Spleen (tissue), 7 donors: Measurements from ENCODE around the gene CAPN9.

Source experiments
- POLR2A ChIP-seq, 3 donors: fragments of 450-650 bp; IDR thresholded peaks; one replicate each; pipeline ENCODE4 v1.5.1; 2017; ENCODE audit warnings: antibody characterized with exemption in 3 of 3, mild to moderate bottlenecking in 1 of 3
- POLR2AphosphoS5 ChIP-seq, 3 donors: sonication (generic); formaldehyde crosslinking; IDR thresholded peaks; one replicate each; pipeline ENCODE4 v1.5.1; 2017; ENCODE audit warnings: antibody characterized with exemption in 3 of 3
- TF ChIP-seq, protein P1 (sequence below), 11 experiments: fragments of 200-600 bp in 7 of 11; fragments of 450-650 bp in 4 of 11; sonication (generic) in 4 of 11; IDR thresholded peaks in 8 of 11; conservative IDR thresholded peaks in 3 of 11; 1 replicate in 7 of 11; 2 replicates in 4 of 11; pipeline versions ENCODE4 v1.4.0 to v1.8.0; 2016 to 2021; ENCODE audit warnings: antibody characterized with exemption in 11 of 11, inconsistent platforms in 4 of 11, mild to moderate bottlenecking in 1 of 11
- donor health status: DM: no; HTN: no; CAD: no; lungs with moderate emphysema.
- donor health status: DM: no; HTN: no; CAD: no.
- donor health status: DM: no; HTN: no; CAD: no.

DNA sequence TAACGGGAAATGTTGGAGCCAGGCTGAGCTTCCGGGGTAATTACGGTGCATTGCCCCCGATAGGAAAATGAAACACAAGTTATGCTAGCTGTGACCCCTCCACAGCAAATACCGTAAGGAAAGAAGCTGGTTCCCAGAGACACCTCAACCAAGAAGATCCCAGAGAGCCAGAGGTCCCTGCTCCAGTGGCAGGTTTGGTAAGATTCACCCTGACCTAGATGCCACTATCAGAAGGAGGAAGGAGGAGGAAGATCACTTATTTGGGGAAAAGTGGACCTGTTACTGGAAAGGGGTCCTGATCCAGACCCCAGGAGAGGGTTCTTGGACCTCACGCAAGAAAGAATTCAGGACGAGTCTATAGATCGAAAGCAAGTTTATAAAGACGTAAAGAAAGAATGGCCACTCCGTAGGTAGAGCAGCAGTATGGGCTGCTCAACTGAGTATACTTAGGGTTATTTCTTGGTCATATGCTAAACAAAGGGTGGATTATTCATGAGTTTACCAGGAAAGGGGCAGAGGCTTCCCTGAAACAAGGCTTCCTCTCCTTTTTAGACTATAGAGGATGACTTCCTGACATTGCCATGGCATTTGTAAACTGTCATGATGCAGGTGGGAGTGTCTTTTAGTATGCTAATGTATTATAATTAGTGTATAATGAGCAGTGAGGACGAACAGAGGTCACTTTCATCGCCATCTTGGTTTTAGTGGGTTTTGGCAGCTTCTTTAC is 7.5 kb upstream of the CAPN9 start:
- TF ChIP-seq, protein P1, sequence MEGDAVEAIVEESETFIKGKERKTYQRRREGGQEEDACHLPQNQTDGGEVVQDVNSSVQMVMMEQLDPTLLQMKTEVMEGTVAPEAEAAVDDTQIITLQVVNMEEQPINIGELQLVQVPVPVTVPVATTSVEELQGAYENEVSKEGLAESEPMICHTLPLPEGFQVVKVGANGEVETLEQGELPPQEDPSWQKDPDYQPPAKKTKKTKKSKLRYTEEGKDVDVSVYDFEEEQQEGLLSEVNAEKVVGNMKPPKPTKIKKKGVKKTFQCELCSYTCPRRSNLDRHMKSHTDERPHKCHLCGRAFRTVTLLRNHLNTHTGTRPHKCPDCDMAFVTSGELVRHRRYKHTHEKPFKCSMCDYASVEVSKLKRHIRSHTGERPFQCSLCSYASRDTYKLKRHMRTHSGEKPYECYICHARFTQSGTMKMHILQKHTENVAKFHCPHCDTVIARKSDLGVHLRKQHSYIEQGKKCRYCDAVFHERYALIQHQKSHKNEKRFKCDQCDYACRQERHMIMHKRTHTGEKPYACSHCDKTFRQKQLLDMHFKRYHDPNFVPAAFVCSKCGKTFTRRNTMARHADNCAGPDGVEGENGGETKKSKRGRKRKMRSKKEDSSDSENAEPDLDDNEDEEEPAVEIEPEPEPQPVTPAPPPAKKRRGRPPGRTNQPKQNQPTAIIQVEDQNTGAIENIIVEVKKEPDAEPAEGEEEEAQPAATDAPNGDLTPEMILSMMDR (IDR thresholded peaks at IDR 0.05 in 8 of 11, conservative IDR thresholded peaks at IDR 0.05 in 3 of 11) = no peak
- TF ChIP-seq POLR2AphosphoS5 (IDR thresholded peaks at IDR 0.05) (no peak), POLR2A (IDR thresholded peaks at IDR 0.05) (no peak)
